Measurements from ENCODE around the gene SUPT3H.
A peak's percentile ranks its signal among the peaks of the same experiment; 100 is the strongest.

The SUPT3H gene
- total RNA-seq, result 9.7 to 17.4 reads per million in 2 experiments

DNA sequence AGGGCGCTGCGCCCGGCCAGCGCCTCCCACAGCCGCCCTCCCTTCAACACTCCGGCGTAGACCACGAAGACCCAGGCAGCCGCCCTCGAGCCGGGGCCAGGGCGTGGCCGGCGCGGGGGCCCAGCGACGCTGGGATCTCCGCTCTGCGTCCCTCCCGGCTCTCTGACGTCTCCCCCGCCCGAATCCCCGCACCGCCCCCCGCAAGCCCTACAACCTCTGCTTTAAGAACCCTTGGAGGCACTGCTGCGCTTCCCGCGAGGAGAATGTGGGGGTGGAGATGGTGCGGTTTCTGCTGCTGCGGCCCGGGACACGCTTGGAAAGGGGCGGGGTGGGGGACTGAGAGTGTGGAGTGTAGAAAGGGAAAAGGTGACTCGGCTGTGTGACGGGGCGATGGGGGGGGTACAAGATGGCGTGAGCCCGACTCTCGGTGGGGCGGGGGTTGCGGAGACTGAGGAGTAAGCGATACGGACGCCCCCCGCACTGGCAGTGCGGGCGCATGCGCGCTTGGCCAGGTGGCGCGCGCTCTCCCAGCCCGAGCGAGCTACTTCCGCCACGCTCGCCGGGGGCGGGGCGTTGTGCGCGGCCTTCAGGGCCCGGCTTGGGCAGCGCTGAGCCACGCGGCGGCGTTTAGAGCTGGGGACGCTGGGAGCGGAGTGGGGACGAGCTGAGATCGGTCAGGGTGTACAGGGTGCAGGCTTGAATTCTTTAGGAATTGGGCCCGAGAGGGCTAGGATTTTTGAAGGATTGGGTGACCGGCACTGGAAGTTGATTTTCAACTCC lies at the start of gene SUPT3H:
SUPT3H (minus strand) TSS at position 381 of the 780 bp plus-strand sequence.
- peak; percentile 82 for DNase-seq (ENCODE audit: low read depth)

DNA sequence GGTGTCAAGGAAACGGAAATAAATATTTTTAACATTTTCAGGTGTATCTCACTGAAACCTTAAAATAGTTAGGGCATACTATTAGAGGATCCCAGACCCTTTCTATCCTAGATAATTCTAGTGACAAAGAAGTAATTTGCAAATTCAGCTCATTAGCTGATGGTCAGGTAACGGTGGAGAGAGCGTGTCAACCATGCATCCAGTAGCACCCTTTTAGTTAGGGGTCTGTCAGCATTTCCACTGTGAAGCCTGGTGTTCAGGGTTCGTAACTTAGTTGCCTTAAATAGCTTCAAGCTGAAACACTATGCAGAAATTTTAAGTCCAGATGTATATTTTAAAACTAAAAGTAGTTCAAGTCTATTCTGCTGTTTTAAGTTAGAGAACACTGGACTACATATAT lies 48.5 kb upstream of the SUPT3H start:
- no peak for DNase-seq (ENCODE audit: low read depth)

DNA sequence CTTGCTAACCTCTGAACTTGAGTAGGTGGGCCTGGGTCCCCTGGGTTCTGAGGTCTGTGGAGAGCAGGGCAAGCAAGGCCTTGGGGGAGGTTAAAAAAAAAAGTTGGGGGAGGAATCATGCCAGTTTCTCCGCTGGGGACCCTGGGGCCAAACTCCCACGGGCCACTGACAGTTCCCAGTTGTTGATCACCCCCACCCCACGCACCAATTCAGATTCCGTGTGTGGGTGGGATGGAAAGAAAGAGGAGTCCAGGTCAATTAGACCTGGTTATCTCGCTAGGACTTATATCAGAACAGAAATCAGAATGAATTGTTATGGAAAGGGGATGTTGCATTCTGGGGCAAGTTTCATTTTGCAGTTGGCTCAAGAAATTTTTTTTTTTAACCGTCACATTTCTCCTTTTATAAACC lies 46.7 kb upstream of the SUPT3H start:
- DNase-seq (ENCODE audit: low read depth), result no peak

DNA sequence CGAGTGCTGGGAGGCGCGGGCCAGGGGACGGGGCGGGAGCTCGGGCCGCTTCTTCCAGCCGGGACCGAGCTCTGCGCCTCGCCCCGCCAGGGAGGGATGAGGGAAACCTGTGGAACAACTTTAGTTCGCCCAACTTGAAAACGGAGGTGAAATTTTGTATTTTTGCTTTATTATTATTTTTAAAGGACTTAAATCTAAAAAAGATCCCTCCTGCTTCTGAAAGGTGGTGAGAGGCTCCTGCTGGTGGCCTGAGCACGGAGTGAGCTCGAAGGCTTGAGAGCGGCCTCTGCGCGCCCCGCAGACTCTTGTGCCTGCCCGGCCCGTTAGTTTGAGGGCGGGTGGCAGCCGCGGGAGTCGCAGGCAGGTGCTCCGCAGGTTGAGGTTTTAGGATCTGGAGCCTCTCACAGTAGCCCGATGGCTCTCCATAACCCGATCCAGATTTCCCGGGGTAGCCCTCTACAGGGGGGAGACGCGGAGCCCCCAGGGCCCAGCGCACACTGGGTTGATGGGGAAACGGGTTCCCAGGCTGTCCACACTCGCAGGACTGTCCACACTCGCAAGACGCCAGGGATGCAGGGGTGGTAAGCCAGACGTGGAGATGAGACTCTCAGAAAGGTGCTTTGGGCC lies 46.2 kb upstream of the SUPT3H start:
- no peak for DNase-seq (ENCODE audit: low read depth)

DNA sequence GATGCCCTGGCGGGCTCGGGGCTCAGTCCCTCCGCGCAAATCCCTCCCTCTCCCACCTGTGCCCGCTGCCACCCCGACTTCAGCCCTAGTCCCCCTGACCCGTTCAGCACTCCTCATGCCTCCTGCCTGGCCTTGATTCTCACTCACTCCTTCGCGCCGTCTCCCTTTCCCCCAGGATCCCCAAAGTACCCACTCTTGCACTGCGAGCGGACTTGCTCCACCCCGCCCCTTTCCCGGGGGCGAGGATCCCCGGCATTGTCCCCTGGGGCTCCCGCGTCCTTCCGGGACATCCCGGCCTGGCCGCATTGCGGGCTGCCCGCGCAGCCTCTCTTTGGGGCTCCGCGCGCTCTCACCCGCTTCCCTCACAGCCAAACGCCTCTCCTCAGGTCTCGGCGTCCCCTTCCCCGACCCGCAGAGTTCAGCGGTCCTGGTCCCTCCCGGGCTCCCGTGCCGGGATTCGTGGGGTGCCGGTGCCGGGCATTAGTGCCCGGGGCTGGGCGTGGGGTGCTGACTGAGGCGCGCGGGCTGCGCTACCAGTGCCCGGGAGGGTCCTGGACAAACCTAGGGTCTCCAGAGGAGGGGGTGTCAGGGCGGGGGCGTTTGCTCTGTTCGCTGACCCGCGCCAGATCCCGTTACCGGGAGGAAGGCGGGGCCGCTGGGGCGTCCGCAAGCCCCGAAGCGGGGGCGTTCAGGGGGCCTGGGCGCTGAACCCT lies 45.5 kb upstream of the SUPT3H start:
- no peak for DNase-seq (ENCODE audit: low read depth)

DNA sequence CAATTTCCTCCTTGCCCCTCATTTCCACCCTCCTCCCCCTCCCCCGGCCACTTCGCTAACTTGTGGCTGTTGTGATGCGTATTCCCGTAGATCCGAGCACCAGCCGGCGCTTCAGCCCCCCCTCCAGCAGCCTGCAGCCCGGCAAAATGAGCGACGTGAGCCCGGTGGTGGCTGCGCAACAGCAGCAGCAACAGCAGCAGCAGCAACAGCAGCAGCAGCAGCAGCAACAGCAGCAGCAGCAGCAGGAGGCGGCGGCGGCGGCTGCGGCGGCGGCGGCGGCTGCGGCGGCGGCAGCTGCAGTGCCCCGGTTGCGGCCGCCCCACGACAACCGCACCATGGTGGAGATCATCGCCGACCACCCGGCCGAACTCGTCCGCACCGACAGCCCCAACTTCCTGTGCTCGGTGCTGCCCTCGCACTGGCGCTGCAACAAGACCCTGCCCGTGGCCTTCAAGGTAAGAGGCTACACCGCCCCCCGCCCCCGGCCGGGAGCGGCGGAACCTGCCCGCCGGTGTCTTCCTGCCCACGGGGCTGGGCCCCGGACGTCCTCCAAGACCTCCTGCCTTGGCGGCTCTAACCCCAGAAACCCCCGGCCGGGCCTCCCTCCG lies 44.9 kb upstream of the SUPT3H start:
- peak; percentile 41 for DNase-seq (ENCODE audit: low read depth)

DNA sequence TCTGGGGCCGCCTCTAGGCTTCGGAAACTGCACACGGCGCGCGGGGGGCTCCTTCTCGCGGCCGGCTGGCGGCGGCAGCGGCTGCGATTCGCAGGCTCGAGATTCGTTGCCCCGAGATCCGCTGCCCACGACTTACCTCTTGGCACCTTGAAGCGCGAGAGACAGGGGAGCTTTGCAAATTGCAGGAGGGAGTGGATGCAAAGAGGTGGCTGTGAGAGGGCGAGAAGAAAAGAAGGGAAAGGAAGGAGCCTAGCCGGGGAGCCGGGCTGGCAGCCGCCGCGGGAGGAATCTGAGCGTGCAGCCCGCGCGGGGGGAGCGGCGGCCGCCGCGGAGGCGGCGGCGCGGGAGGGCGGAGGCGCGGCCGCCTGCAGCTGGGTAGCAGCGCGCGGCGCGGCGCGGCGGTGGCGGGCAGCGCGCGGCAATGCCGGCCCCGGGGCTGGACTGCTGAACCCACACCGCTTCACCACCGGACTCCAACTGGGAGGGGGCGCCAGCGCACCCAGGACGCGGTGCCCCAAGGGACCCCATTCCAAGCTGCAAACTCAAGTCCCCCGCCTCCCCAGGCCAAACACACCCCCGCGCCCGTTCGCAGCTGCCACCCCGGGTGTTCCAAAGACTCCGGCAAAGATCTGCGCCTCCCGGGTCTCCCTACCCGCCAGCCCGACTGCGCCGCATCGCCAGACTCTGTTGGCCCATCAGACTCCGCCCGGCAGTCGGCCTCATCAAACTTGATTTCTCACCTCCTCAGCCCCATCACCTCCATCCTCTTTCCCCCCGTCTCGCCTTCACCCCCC lies 44.2 kb upstream of the SUPT3H start:
- peak; percentile 20 for DNase-seq (ENCODE audit: low read depth)

DNA sequence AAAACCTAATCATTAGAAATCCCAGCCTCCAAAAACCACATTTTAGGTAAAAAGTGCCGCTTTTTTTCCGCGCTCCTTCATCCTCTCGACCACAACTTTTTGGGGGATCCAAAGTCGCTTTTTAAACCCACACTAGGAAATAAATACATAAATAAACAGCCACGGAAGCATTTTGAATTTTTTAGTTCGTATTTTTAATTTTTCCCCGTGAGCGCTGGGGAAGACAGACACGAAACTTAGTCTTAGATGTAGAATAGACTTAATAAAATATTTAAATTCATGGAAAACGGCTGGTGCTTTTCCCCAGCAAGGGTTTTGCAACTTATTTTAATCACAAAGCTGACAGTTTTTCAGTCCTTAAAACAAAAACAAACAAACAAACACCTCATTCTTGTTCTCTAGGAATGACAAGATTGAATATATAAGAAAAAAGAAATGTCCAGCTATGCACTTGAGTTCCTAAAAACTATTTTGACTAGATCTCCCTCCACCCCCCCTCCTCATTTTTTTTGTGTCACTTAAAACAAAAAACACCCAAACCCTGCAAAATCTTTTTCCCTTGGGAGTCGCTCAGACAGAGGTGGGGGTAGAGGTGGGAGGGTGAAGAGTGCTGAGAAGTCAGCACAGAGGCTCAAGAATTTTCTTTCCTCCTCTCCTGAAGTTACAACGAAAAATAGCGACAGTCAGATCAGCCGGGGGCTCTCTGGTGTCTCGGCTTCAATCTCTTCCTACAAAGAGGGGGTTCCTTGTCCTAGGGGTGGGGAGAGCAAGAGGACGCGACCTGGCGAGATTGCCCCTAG lies 43.4 kb upstream of the SUPT3H start:
- no peak for DNase-seq (ENCODE audit: low read depth)

DNA sequence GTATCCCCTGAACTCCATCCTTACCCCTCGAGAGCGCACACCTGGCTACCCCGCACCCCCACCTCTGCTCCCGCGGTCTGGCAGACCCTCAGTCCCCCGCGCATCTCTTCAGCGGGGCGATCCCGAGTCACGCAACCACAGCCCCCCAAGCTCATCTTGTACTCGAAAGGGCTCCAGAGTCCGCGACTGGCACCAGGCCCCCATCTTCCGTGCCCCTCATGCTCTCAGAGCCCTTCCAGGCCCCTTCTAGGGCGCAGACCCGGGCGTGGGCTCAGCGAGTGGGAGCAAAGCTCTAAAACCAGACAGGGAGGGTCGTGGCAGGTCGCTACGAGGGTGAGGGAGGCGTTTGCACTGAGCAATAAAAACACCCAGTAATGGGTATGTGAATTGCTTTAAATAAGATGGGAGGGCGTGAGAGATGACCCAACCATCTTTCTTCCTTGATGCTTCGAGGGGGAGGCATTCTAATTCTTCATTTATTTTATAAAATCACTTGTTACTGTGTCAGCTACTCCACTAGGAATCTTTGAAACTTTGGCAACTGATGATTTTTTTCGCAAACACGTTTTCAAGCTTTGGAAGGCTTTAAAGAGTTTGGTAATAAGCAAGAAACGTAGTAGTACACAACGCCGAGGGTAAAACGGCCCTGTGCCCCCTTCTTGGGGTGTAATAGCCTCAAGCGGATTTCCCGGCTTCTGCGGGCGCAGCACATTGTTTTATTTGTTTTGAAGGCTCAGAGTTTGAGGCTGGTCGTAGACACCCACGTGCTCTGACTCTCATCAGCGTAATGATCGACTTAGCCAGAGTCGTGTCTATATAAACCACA lies 42.6 kb upstream of the SUPT3H start:
- peak; percentile 36 for DNase-seq (ENCODE audit: low read depth)

DNA sequence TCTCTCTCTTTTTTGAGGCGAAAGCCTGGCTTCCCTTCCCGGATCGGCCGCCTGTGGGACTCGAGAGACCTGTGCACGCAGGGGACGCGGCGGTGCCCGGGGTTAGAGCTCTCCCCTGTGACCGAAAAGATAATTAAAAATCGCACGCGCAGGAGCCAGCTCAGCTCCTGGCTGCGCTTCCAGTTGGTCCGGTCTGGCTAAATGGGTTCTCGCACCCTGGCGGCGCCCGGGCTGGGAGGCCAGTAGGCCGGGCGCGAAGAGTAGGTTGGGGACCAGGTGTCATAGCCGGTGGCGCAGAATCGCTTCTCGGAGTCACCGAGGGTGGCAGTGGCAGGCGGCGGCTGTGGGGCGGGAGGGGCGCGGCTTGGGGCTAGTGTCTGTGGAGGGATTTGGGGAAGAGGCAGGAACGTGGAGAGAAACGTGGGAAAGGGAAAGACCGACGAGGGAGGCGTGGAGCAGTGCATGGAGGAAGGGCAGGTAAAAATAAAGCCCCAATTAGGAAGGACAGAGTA lies 41.9 kb upstream of the SUPT3H start:
- DNase-seq (ENCODE audit: low read depth), result peak; percentile 22

DNA sequence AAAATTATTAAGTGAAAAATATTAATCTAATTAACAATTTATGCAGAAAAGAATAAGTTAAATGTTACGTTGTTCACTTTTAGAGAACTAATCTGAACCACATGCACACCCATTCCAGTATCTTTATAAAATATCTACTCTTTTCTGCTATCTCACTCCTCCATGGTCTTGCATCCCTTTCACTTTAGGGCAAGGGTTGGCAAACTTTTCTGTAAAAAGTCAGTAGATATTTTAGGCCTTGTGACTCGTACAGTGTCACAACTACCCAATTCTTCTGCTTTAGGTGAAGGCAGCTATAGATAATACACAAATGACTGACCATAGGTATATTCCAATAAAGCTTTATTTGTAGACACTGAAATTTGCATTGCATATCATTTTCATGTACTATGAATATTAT lies 39.7 kb upstream of the SUPT3H start:
- DNase-seq (ENCODE audit: low read depth), result no peak

DNA sequence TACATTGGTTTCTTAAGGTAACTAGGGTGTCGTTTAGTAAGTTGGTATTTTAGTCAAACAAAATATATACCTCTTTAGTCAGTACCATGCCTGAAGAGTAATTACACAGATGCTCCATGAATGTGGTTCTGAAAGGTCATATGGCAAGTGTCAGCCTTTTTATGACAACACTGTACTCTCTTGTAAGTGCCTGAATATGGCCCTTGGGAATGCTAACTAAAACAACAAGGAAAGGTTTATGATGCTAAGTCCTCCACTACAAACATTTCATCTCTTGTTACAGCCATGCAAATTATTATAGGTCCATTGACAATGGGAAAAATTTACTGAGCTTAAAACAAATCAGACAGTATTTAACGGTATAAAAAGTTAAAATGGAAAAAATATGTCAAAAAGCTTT lies 39.0 kb upstream of the SUPT3H start:
- no peak for DNase-seq (ENCODE audit: low read depth)

DNA sequence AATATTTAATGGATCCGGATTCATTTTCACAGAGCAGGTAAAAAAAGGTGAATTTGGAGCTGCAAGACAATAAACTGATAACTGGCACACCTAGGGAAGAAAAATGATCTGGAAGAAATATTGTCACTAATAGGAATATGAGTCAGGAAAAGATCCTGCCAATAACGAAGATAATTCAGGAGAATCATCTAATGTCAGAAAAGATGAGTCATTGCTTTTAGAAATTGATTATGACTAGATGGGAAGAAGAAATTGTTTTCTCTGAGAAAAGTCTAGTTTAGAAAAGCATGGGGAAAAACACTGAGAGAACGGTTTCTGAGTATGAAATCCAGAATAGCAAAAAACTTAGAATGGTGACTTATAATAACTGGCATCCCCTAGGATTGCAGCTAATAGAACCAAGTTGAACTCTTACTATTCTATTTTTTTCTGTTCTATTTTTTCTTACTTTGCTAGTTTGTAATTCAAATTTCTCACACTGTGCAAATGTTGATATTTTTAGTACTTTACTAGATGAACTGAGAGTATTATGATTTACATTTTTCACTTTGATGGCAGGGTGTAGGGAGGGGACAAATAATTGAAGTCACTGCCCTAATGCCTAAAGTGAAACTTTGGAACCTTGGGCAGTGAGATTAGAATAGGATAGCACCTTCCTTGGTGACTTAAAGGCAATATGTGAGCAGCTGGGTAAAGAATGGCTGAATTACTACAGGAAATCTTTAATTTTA lies 38.2 kb upstream of the SUPT3H start:
- no peak for DNase-seq (ENCODE audit: low read depth)

DNA sequence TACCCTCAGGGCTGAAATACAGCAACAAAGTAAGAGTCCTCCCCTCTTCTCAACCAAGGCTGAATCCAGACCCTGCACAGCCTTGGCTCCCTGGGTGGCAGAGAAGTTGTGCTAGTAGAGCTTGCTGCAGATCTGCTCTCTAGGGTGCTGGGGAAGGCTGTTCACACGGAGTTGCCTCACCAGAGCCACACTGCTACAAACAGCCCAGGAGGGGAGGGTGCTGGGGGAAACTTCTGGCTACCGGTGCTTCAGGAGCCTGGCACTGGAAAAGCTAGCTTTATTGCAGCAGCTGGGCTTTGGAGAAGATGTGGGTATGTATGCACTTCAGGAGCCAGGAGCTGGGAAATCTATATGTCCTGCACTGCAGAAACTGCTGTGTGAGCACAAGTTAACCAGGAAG lies 37.6 kb upstream of the SUPT3H start:
- DNase-seq (ENCODE audit: low read depth), result no peak

DNA sequence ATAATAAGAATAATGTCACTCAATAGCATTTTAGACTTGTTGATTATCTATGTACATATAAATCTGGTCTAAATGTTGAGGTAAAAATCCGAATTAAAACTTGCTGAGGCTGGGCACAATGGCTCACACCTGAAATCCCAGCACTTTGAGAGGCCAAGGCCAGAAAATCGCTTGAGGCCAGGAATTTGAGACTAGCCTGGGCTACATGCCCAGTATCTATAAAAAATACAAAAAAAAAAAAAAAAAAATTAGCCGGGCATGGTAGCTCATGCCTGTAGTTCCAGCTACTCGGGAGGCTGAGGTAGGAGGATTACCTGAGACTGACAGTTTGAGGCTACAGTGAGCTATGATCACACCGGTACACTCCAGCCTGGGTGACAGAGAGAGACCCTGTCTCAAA lies 34.2 kb upstream of the SUPT3H start:
- no peak for DNase-seq (ENCODE audit: low read depth)

DNA sequence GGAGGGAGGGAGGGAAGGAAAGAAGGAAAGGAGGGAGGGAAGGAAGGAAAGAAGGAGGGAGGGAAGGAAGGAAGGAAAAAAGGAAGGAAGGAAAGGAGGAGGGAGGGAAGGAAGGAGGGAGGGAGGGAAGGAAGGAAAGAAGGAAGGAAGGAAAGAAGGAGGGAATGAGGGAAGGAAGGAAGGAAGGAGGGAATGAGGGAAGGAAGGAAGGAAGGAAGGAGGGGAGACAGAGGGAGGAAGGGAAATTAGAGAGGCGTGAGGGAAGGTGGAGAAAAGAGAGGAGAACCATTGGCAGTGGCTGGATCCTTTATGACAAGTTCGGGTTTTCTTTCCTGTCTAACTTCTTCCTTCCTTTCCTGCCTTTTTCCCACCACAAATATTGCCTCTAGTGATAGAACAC lies 22.3 kb upstream of the SUPT3H start:
- DNase-seq (ENCODE audit: low read depth), result no peak

DNA sequence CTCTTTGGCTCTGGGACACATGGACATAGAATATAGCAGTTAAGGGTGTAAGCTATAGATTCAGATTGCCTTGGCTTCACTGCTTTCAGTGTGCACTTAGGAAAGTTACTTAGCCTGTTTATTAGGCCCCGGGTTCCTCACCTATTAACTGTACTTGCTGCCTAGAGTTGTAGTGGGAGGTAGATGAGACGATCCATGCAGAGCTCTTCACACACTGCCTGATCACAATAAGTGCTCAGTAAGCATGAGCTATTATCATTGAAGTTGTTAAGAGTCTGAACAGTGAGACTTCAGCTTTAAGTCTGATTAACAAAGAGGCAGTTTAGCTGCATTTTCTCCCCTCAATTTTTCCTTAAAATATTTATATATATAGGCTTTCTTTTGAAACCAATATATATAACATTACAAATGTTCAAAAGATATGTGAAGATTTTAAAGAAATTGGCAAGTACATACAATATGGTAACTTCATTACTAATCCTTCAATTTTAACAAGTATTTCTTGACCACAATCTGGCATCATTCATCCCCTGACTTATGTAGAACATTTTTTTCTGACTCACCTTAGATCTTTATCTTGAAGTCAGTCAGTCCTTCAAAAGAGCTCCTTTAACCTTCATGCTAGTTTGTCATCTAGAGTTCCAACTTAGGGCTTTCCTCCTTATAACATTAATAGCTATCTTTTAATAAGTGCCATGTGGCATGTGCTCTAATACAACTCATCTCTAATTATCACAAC lies 20.5 kb upstream of the SUPT3H start:
- DNase-seq (ENCODE audit: low read depth), result no peak

DNA sequence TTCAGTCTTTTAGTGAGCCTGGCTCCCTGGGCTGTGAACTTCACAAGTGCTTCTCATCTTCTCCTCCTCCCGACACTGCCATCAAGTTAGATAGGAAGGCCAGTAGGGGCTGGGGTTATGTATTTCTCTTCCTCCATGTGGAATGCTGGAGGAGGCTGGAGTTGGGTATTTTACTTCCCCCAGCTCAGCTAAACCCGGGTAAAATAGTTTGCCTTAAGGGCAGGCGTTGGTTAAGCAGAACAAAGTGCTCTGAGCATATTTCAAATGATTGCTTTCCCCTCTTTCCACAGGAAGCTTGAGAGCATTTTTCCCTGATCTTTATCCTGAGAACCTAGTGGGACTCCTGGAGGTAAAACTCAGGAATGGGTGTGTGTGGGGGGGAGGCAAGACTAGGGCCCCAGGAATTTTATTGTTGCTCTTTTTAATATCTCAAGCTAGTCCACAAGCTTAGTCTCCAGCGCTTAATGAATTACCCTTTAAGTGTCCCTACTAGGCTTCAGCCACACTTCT lies 16.9 kb upstream of the SUPT3H start:
- DNase-seq (ENCODE audit: low read depth), result no peak
